ENCODE measurements around the gene ESYT3.
"Not testable (repeated sequence)": the region's sequence is repeated elsewhere in the genome, so short reads cannot be mapped to it uniquely, and the experiment has no call there.

The ESYT3 gene

DNA sequence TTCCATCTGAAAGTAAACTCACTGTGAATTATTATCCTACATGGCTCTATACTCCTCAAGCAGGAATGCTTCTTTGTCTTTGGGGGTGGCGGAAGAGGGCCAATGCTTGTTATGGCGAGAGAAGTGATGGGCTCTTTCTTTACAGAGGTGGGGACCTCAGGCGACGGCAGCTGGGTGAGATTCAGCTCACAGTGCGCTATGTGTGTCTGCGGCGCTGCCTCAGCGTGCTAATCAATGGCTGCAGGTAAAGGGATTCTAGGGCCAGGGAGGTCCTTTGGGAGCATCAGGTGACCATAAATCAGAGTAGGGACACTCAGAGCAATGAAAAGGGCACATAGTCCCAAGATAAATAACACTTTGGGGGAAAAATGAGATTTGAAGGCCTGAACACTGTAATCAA, 39.0 kb downstream of the ESYT3 start:
- H3K27ac ChIP-seq = no peak overlapping the region
- no peaks in the 10 kb centered on the region for H3K36me3 ChIP-seq
- TF ChIP-seq, protein P1, sequence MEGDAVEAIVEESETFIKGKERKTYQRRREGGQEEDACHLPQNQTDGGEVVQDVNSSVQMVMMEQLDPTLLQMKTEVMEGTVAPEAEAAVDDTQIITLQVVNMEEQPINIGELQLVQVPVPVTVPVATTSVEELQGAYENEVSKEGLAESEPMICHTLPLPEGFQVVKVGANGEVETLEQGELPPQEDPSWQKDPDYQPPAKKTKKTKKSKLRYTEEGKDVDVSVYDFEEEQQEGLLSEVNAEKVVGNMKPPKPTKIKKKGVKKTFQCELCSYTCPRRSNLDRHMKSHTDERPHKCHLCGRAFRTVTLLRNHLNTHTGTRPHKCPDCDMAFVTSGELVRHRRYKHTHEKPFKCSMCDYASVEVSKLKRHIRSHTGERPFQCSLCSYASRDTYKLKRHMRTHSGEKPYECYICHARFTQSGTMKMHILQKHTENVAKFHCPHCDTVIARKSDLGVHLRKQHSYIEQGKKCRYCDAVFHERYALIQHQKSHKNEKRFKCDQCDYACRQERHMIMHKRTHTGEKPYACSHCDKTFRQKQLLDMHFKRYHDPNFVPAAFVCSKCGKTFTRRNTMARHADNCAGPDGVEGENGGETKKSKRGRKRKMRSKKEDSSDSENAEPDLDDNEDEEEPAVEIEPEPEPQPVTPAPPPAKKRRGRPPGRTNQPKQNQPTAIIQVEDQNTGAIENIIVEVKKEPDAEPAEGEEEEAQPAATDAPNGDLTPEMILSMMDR (IDR thresholded peaks at IDR 0.05; ENCODE audit: low read depth, low read length) = no peak
- no peaks in the 10 kb centered on the region for H3K27me3 ChIP-seq (ENCODE audit: insufficient read depth, low read depth, severe bottlenecking)
- DNase-seq = no peak
- no peaks in the 10 kb centered on the region for H3K9me3 ChIP-seq (ENCODE audit: severe bottlenecking)
- no peak overlapping the region for H3K4me3 ChIP-seq (ENCODE audit: low read depth, low read length)

DNA sequence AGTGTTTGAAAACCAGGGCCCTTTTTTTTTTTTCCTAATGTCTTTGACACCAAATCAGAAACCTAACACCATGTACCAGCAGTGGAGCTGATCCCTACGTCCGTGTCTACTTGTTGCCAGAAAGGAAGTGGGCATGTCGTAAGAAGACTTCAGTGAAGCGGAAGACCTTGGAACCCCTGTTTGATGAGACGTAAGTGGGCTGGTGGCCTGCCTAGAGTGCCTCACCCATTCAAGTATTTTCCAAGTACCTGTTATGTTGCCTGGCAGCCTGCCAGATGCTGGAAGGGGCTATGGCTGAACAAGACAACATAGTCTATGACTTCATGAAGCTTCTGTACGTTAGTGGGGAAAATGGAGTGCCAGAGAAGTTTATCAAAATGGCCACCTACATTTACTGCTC, 39.7 kb downstream of the ESYT3 start:
- DNase-seq = no peak
- Histone ChIP-seq H3K4me3 (ENCODE audit: low read depth, low read length) (no peak overlapping the region), H3K9me3 (ENCODE audit: severe bottlenecking) (no peaks in the 10 kb centered on the region), H3K27ac (no peak overlapping the region), H3K36me3 (no peaks in the 10 kb centered on the region), H3K27me3 (ENCODE audit: insufficient read depth, low read depth, severe bottlenecking) (no peaks in the 10 kb centered on the region)
- TF ChIP-seq, protein P1 (IDR thresholded peaks at IDR 0.05; ENCODE audit: low read depth, low read length) = no peak

DNA sequence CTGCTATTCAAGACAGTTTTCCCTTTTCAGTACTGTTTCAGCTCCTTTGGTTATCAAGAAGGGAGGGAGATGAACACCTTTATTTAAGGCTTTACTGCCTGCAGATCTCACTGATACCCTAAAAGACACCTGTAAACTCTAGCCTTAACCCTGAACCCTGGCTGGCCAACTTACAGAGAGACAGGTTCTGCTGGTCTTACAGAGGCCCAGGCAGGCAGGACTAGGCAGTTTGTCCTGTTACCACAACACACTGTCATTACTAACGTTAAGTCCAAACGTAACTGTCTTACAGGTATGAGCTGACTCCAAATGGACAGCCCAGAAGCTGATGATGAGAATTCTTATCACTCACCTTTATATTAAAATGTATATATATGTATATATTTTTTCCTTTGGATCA, 42.1 kb downstream of the ESYT3 start:
- H3K27ac ChIP-seq = no peak overlapping the region
- H3K27me3 ChIP-seq (ENCODE audit: insufficient read depth, low read depth, severe bottlenecking) = no peaks in the 10 kb centered on the region
- DNase-seq = no peak
- H3K36me3 ChIP-seq = no peaks in the 10 kb centered on the region
- no peaks in the 10 kb centered on the region for H3K9me3 ChIP-seq (ENCODE audit: severe bottlenecking)
- TF ChIP-seq, protein P1 (IDR thresholded peaks at IDR 0.05; ENCODE audit: low read depth, low read length) = no peak
- no peak overlapping the region for H3K4me3 ChIP-seq (ENCODE audit: low read depth, low read length)

DNA sequence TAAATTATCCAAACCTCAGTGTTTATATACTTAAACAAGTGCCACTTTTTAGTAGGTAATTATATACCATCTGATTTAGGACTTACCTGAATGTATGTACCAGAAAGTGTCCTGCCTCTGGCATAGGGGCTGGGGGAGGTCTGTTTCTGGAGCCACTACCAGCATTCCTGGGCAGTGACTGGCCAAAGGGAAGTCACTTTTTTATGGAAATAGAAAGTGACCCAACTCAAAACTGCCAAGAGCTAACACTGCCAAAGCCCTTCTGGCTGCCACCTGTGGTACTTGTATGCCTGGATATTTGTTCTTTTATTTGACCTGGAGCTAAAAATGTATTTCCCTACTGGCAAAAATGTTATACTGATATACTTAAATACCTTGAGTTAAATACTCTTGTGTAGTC, 42.7 kb downstream of the ESYT3 start:
- H3K36me3 ChIP-seq = no peaks in the 10 kb centered on the region
- no peak for DNase-seq

DNA sequence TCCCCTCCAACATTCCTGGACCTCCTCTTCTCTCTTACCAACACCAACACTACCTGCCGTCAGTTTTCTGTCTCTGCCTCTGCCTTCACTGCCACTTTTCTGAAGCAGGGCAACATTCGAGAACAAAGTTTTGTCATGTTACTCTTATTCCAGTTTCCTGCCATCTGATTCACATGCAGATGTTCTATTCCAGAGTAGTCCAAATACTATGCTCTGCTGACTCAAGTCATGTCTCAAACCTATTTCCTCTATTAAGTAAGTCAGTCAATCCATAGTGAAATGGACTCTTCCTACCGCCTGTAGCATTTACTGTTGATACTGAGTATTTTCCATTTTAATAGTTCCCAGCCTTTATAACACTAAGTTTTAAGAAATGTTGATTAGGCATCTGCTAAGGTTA, 43.4 kb downstream of the ESYT3 start:
- DNase-seq = no peak
- TF ChIP-seq, protein P1 (IDR thresholded peaks at IDR 0.05; ENCODE audit: low read depth, low read length) = no peak
- Histone ChIP-seq H3K27me3 (ENCODE audit: insufficient read depth, low read depth, severe bottlenecking) (no peaks in the 10 kb centered on the region), H3K36me3 (no peaks in the 10 kb centered on the region), H3K4me3 (ENCODE audit: low read depth, low read length) (no peak overlapping the region), H3K9me3 (ENCODE audit: severe bottlenecking) (no peaks in the 10 kb centered on the region), H3K27ac (no peak overlapping the region)

More for the DNA sequence above, 42.7 kb downstream of the ESYT3 start:
- TF ChIP-seq, protein P1 (IDR thresholded peaks at IDR 0.05; ENCODE audit: low read depth, low read length) = no peak
- Histone ChIP-seq H3K9me3 (ENCODE audit: severe bottlenecking) (no peaks in the 10 kb centered on the region), H3K4me3 (ENCODE audit: low read depth, low read length) (no peak overlapping the region), H3K27me3 (ENCODE audit: insufficient read depth, low read depth, severe bottlenecking) (no peaks in the 10 kb centered on the region), H3K27ac (no peak overlapping the region)

DNA sequence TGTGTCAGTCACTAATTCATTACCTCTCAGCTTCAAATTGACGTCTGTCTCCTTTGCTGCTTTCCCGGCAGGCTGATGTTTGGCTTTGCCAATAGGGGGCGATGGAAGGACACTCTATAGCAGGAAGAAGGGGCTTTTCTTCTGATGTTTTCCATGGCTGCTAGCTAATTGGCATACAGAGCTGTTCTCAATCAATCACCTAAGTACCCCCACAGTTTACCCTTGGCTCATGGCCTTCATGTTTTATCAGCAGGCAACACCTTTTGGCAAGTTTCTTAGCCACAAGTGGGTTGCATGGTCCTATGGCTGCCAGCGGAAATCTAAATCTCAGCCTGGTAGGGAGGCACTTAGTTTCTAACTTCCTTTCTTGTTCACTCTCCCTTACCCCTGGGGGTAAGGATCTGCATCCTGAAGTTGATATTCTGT, 45.0 kb downstream of the ESYT3 start:
- H3K4me3 ChIP-seq (ENCODE audit: low read depth, low read length) = no peak overlapping the region
- H3K9me3 ChIP-seq (ENCODE audit: severe bottlenecking) = no peaks in the 10 kb centered on the region
- TF ChIP-seq, protein P1 (IDR thresholded peaks at IDR 0.05; ENCODE audit: low read depth, low read length) = peak; percentile 84
- no peaks in the 10 kb centered on the region for H3K36me3 ChIP-seq
- no peaks in the 10 kb centered on the region for H3K27me3 ChIP-seq (ENCODE audit: insufficient read depth, low read depth, severe bottlenecking)
- DNase-seq = peak; percentile 70
- no peak overlapping the region for H3K27ac ChIP-seq

DNA sequence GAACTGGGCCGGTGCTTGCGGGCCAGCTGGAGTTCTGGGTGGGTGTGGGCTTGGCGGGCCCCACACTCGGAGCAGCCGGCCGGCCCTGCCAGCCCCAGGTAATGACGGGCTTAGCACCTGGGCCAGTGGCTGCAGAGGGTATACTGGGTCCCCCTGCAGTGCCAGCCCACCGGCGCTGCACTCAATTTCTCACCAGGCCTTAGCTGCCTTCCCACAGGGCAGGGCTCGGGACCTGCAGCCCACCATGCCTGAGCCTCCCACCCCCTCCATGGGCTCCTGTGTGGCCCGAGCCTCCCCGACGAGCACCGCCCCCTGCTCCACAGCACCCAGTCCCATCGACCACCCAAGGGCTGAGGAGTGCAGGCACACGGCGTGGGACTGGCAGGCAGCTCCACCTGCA, 50.3 kb downstream of the ESYT3 start:
- H3K36me3 ChIP-seq; H3K27ac ChIP-seq; H3K27me3 ChIP-seq (ENCODE audit: insufficient read depth, low read depth, severe bottlenecking); DNase-seq; H3K4me3 ChIP-seq (ENCODE audit: low read depth, low read length): not testable (repeated sequence)
- H3K9me3 ChIP-seq (ENCODE audit: severe bottlenecking) = peaks cover 12% of the 10 kb centered on the region

DNA sequence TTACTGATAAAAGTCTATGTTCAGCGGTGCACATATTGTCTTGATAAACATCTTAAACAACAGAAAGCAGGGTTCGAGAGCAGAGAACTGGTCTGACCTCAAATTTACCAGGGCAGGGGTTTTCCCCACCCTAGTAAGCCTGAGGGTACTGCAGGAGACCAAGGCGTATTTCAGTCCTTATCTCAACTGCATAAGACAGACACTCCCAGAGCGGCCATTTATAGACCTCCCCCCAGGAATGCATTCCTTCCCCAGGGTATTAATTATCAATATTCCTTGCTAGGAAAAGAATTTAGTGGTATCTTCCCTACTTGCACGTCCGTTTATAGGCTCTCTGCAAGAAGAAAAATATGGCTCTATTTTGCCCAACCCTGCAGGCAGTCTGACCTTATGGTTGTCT, 52.2 kb downstream of the ESYT3 start:
- not testable (repeated sequence) for H3K27me3 ChIP-seq (ENCODE audit: insufficient read depth, low read depth, severe bottlenecking); DNase-seq; H3K36me3 ChIP-seq; H3K4me3 ChIP-seq (ENCODE audit: low read depth, low read length); H3K27ac ChIP-seq
- H3K9me3 ChIP-seq (ENCODE audit: severe bottlenecking) = peaks cover 12% of the 10 kb centered on the region
